Measurements from ENCODE around the gene FGFBP2.

FGFBP2 gene

GRCh38 chr4:15963001-15963451 is at the start of gene FGFBP2:
FGFBP2 (minus strand) TSS chr4:15963175; CDS start chr4:15963129, 46 bp downstream.
- peak; percentile 17 to 54 for DNase-seq (ENCODE audit: low read depth in 2 of 2)

- no peak for DNase-seq (ENCODE audit: low read depth in 2 of 2)
These were observed 48.2 kb upstream of the FGFBP2 start for GRCh38 chr4:16011173-16011572.

- DNase-seq (ENCODE audit: low read depth in 2 of 2), result no peak
These were observed 46.2 kb upstream of the FGFBP2 start for GRCh38 chr4:16009153-16009552.

- no peak for DNase-seq (ENCODE audit: low read depth in 2 of 2)
These were observed 44.6 kb upstream of the FGFBP2 start for GRCh38 chr4:16007471-16008095.

GRCh38 chr4:16006771-16007446 is 43.9 kb upstream of the FGFBP2 start:
- DNase-seq (ENCODE audit: low read depth in 2 of 2), result no peak

GRCh38 chr4:16005676-16006075 is 42.7 kb upstream of the FGFBP2 start:
- DNase-seq (ENCODE audit: low read depth in 2 of 2), result no peak

GRCh38 chr4:16001484-16001858 is 38.5 kb upstream of the FGFBP2 start:
- peak; percentile 22 for DNase-seq (ENCODE audit: low read depth in 2 of 2)

GRCh38 chr4:16000708-16001483 is 37.9 kb upstream of the FGFBP2 start:
- no peak for DNase-seq (ENCODE audit: low read depth in 2 of 2)

GRCh38 chr4:15996773-15997172 is 33.8 kb upstream of the FGFBP2 start:
- no peak for DNase-seq (ENCODE audit: low read depth in 2 of 2)

GRCh38 chr4:15995826-15996225 is 32.9 kb upstream of the FGFBP2 start:
- DNase-seq (ENCODE audit: low read depth in 2 of 2), result no peak

- DNase-seq (ENCODE audit: low read depth in 2 of 2), result no peak
These were observed 29.2 kb upstream of the FGFBP2 start for GRCh38 chr4:15992167-15992485.

- no peak for DNase-seq (ENCODE audit: low read depth in 2 of 2)
These were observed 27.8 kb upstream of the FGFBP2 start for GRCh38 chr4:15990570-15991285.

- DNase-seq (ENCODE audit: low read depth in 2 of 2), result no peak
These were observed 26.4 kb upstream of the FGFBP2 start for GRCh38 chr4:15989424-15989823.

- DNase-seq (ENCODE audit: low read depth in 2 of 2), result no peak
These were observed 25.2 kb upstream of the FGFBP2 start for GRCh38 chr4:15988222-15988621.

GRCh38 chr4:15986907-15987306 is 23.9 kb upstream of the FGFBP2 start:
- DNase-seq (ENCODE audit: low read depth in 2 of 2), result no peak

- no peak for DNase-seq (ENCODE audit: low read depth in 2 of 2)
These were observed 20.6 kb upstream of the FGFBP2 start for GRCh38 chr4:15983610-15984009.

- DNase-seq (ENCODE audit: low read depth in 2 of 2), result no peak
These were observed 20.0 kb upstream of the FGFBP2 start for GRCh38 chr4:15982842-15983524.

- DNase-seq (ENCODE audit: low read depth in 2 of 2), result no peak
These were observed 13.8 kb upstream of the FGFBP2 start for GRCh38 chr4:15976456-15977447.

- DNase-seq (ENCODE audit: low read depth in 2 of 2), result no peak
These were observed 8.3 kb upstream of the FGFBP2 start for GRCh38 chr4:15971068-15971801.
